CD14-positive monocyte (primary cell): Measurements from ENCODE around the gene DUX4. TPM values are rescaled to one million over a fixed set of nuclear protein-coding genes. Genes with fewer than 3 reads are reported as not detected.
"Not testable (repeated sequence)": the region's sequence is repeated elsewhere in the genome, so short reads cannot be mapped to it uniquely, and the experiment has no call there.

Source experiments
- DNase-seq, 3 donors: peaks; one replicate each; pipeline ENCODE4 v3.0.0-alpha.2; 2011 to 2022
- H2AFZ ChIP-seq: 2 replicates; pipeline ENCODE4 v1.6.0; 2012; ENCODE audit warnings: mild to moderate bottlenecking, low read depth, low read length, inconsistent platforms; ENCODE audit not compliant: insufficient read depth, poor library complexity, severe bottlenecking
- H3K27ac ChIP-seq, 2 donors: 1 replicate in 1 of 2; 2 replicates in 1 of 2; pipeline ENCODE4 v1.5.1; 2012 to 2013; ENCODE audit warnings: low read length in 2 of 2, control low read depth in 1 of 2, inconsistent platforms in 1 of 2, low read depth in 1 of 2, mild to moderate bottlenecking in 1 of 2
- H3K27me3 ChIP-seq, 2 donors: one replicate each; pipeline versions ENCODE4 v1.6.0 to v1.6.1; 2011 to 2013; ENCODE audit warnings: low read length in 2 of 2; ENCODE audit not compliant: control insufficient read depth in 2 of 2, insufficient read depth in 2 of 2
- H3K36me3 ChIP-seq, 2 donors: replicated peaks in 1 of 2; 1 replicate in 1 of 2; 2 replicates in 1 of 2; pipeline versions ENCODE4 v1.5.1 to v1.6.1; 2012 to 2013; ENCODE audit warnings: low read length in 2 of 2, control low read depth in 1 of 2, inconsistent platforms in 1 of 2, mild to moderate bottlenecking in 1 of 2; ENCODE audit not compliant: insufficient read depth in 2 of 2, control insufficient read depth in 1 of 2
- H3K4me1 ChIP-seq, 2 donors: 1 replicate in 1 of 2; 2 replicates in 1 of 2; pipeline versions ENCODE4 v1.5.1 to v1.6.1; 2012 to 2013; ENCODE audit warnings: low read length in 2 of 2, control low read depth in 1 of 2, inconsistent platforms in 1 of 2, mild to moderate bottlenecking in 1 of 2, moderate library complexity in 1 of 2; ENCODE audit not compliant: insufficient read depth in 2 of 2, control insufficient read depth in 1 of 2
- H3K4me2 ChIP-seq: replicated peaks from 2 replicates; pipeline ENCODE3; 2012; ENCODE audit warnings: low read length, moderate library complexity, mild to moderate bottlenecking; ENCODE audit not compliant: poor library complexity, severe bottlenecking; ENCODE audit errors: extremely low read depth
- H3K4me3 ChIP-seq, 3 experiments: fragments of 200-600 bp in 1 of 3; sonication (generic) in 1 of 3; replicated peaks in 1 of 3; 1 replicate in 2 of 3; 2 replicates in 1 of 3; pipeline ENCODE4 v1.5.1; 2011 to 2013; ENCODE audit warnings: low read length in 3 of 3, mild to moderate bottlenecking in 3 of 3, control low read depth in 2 of 3, low read depth in 2 of 3, inconsistent platforms in 1 of 3, moderate library complexity in 1 of 3
- H3K79me2 ChIP-seq: 2 replicates; pipeline ENCODE4 v1.6.0; 2012; ENCODE audit warnings: mild to moderate bottlenecking, control low read depth, inconsistent platforms, low read length, moderate library complexity; ENCODE audit not compliant: insufficient read depth
- H3K9ac ChIP-seq: 2 replicates; pipeline ENCODE4 v1.6.0; 2017; ENCODE audit warnings: low read length, mild to moderate bottlenecking; ENCODE audit not compliant: insufficient read depth, poor library complexity, severe bottlenecking
- H3K9me3 ChIP-seq, 2 donors: replicated peaks in 1 of 2; 1 replicate in 1 of 2; 2 replicates in 1 of 2; pipeline versions ENCODE4 v1.5.1 to v1.6.1; 2012 to 2013; ENCODE audit warnings: low read length in 2 of 2, control low read depth in 1 of 2; ENCODE audit not compliant: control insufficient read depth in 1 of 2, insufficient read depth in 1 of 2
- H4K20me1 ChIP-seq: 2 replicates; pipeline ENCODE4 v1.6.0; 2012; ENCODE audit warnings: mild to moderate bottlenecking, low read length, control low read depth, moderate library complexity; ENCODE audit not compliant: insufficient read depth
- H3K27ac Mint-ChIP-seq, 7 donors: one replicate each; pipeline ENCODE4 v1.8.0; 2020; ENCODE audit warnings: mild to moderate bottlenecking in 7 of 7, mixed read lengths in 7 of 7, moderate library complexity in 6 of 7, inconsistent platforms in 2 of 7
- H3K27me3 Mint-ChIP-seq, 3 donors: one replicate each; pipeline ENCODE4 v1.8.0; 2021 to 2022; ENCODE audit warnings: low read depth in 3 of 3, mild to moderate bottlenecking in 3 of 3, mixed read lengths in 3 of 3, moderate library complexity in 3 of 3, inconsistent platforms in 1 of 3
- H3K36me3 Mint-ChIP-seq, 2 donors: one replicate each; pipeline ENCODE4 v1.8.0; 2020; ENCODE audit warnings: mixed read lengths in 2 of 2, inconsistent platforms in 1 of 2, mild to moderate bottlenecking in 1 of 2
- H3K4me1 Mint-ChIP-seq: one replicate; pipeline ENCODE4 v1.8.0; 2020; ENCODE audit warnings: mild to moderate bottlenecking, mixed read lengths
- H3K4me3 Mint-ChIP-seq, 2 donors: one replicate each; pipeline ENCODE4 v1.8.0; 2020; ENCODE audit warnings: mild to moderate bottlenecking in 2 of 2, mixed read lengths in 2 of 2, moderate library complexity in 1 of 2
- H3K9me3 Mint-ChIP-seq, 7 donors: one replicate each; pipeline ENCODE4 v1.8.0; 2020 to 2022; ENCODE audit warnings: mixed read lengths in 7 of 7, mild to moderate bottlenecking in 6 of 7, moderate library complexity in 6 of 7, inconsistent platforms in 2 of 7
- WGBS: methylation state at CpG from one replicate; pipeline ENCODE4 v1.1.5; 2013; ENCODE audit warnings: missing lambda C conversion rate; ENCODE audit not compliant: insufficient coverage; 5-methylcytosine and 5-hydroxymethylcytosine counted together
- intact Hi-C, 2 donors: fragments of 100-400 bp; cut with micrococcal nuclease; formaldehyde crosslinking; loops; one replicate each; pipeline versions ENCODE4 v1.15.0 to v1.15.1; 2023
- polyA minus RNA-seq: library from RNA; depleted of rRNA, polyadenylated mRNA; stranded (reverse); fragments of >200 nt; gene quantifications from 2 replicates; pipeline ENCODE4 v1.2.3, GENCODE V29; 2012
- polyA plus RNA-seq, 3 donors: library from polyadenylated mRNA; depleted of rRNA in 1 of 3; unstranded in 2 of 3; stranded (reverse) in 1 of 3; fragments of 300-500 nt in 2 of 3; fragments of >200 nt in 1 of 3; fragmentation: Illumina TruSeq in 2 of 3; gene quantifications; 1 replicate in 2 of 3; 2 replicates in 1 of 3; pipeline ENCODE4 v1.2.3, GENCODE V29; 2012 to 2021
- total RNA-seq, 12 experiments: library from RNA in 1 of 12; stranded (reverse) in 1 of 12; fragments of 120-200 nt in 1 of 12; gene quantifications; one replicate each; pipeline ENCODE4 v1.2.4 and lab custom pipeline; 2013 to 2026; ENCODE audit warnings: mixed read lengths in 6 of 12, inconsistent platforms in 1 of 12

Gene DUX4
- not detected for total RNA-seq (2013)
- polyA plus RNA-seq (not detected), polyA minus RNA-seq (not detected in 2 replicates), total RNA-seq (lab: John Stamatoyannopoulos, UW) (0 reads per million in 11 experiments)

DNA sequence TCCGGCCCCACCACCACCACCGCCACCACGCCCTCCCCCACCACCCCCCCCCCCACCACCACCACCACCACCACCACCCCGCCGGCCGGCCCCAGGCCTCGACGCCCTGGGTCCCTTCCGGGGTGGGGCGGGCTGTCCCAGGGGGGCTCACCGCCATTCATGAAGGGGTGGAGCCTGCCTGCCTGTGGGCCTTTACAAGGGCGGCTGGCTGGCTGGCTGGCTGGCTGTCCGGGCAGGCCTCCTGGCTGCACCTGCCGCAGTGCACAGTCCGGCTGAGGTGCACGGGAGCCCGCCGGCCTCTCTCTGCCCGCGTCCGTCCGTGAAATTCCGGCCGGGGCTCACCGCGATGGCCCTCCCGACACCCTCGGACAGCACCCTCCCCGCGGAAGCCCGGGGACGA lies at the start of gene DUX4:
TSS of gene DUX4 (plus strand) at position 347 of the 400 bp plus-strand sequence. CDS start at position 347, 0 bp downstream.
- H3K4me1 ChIP-seq, H3K36me3 Mint-ChIP-seq, H4K20me1 ChIP-seq, H3K9me3 ChIP-seq, H3K9ac ChIP-seq, H3K4me2 ChIP-seq, H2AFZ ChIP-seq, H3K4me1 Mint-ChIP-seq, H3K27ac ChIP-seq, intact Hi-C loops, H3K27me3 ChIP-seq, H3K4me3 Mint-ChIP-seq, DNase-seq, H3K4me3 ChIP-seq, H3K9me3 Mint-ChIP-seq, H3K27me3 Mint-ChIP-seq, H3K79me2 ChIP-seq, H3K36me3 ChIP-seq, H3K27ac Mint-ChIP-seq: not testable (repeated sequence)
- no CpG with 5 or more reads among the region's 32 CpGs for WGBS

DNA sequence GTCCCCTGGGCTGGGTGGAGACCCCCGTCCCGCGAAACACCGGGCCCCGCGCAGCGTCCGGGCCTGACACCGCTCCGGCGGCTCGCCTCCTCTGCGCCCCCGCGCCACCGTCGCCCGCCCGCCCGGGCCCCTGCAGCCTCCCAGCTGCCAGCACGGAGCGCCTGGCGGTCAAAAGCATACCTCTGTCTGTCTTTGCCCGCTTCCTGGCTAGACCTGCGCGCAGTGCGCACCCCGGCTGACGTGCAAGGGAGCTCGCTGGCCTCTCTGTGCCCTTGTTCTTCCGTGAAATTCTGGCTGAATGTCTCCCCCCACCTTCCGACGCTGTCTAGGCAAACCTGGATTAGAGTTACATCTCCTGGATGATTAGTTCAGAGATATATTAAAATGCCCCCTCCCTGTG lies 1.9 kb downstream of the DUX4 start:
- intact Hi-C loops, H4K20me1 ChIP-seq, H3K79me2 ChIP-seq, H3K4me3 Mint-ChIP-seq, H3K36me3 ChIP-seq, H3K27ac Mint-ChIP-seq, H3K27me3 ChIP-seq, H3K9me3 ChIP-seq, H2AFZ ChIP-seq, DNase-seq, H3K4me3 ChIP-seq, H3K27me3 Mint-ChIP-seq, H3K36me3 Mint-ChIP-seq, H3K27ac ChIP-seq, H3K4me2 ChIP-seq, H3K4me1 Mint-ChIP-seq, H3K4me1 ChIP-seq, H3K9ac ChIP-seq: not testable (repeated sequence)
- peaks cover 2 to 13% (median 5%) of the 10 kb centered on the region in 7 donors for H3K9me3 Mint-ChIP-seq
- WGBS = no CpG with 5 or more reads among the region's 33 CpGs

DNA sequence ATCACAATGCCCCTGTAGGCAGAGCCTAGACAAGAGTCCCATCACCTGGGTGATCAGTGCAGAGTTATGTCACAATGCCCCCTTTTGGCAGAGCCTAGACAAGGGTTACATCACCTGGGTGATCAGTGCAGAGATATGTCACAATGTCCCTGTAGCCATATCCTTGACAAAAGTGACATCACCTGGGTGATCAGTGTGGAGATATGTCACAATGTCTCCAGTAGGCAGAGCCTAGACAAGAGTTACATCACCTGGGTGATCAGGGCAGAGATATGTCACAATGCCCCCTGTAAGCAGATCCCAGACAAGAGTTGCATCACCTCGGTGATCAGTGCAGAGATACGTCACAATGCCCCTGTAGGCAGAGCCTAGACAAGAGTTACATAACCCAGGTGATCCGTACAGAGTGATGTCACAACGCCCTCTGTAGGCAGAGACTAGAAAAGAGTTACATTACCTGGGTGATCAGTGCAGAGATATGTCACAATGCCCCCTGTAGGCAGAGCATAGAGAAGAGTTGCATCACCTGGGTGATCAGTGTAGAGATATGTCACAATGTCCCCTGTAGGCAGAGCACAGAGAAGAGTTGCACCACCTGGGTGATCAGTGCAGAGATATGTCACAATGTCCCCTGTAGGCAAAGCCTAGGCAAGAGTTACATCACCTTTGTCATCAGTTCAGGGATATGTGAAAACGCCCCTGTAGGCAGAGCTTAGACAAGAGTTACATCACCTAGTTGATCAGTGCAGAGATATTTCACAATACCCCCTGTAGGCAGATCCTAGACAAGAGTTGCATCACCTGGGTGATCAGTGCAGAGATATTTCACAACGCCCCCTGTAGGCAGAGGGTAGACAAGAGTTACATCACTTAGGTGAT lies 4.4 kb downstream of the DUX4 start:
- H3K27me3 ChIP-seq, H3K4me3 ChIP-seq, H3K27ac Mint-ChIP-seq, DNase-seq, intact Hi-C loops, H3K4me3 Mint-ChIP-seq, H4K20me1 ChIP-seq, H3K9me3 ChIP-seq, H3K9ac ChIP-seq, H3K4me2 ChIP-seq, H3K27me3 Mint-ChIP-seq, H2AFZ ChIP-seq, H3K27ac ChIP-seq, H3K79me2 ChIP-seq, H3K36me3 Mint-ChIP-seq, H3K4me1 ChIP-seq, H3K4me1 Mint-ChIP-seq, H3K36me3 ChIP-seq: not testable (repeated sequence)
- WGBS = 58% methylated on average over 2 of the region's 6 CpGs
- peaks cover 2 to 17% (median 8%) of the 10 kb centered on the region in 7 donors for H3K9me3 Mint-ChIP-seq

DNA sequence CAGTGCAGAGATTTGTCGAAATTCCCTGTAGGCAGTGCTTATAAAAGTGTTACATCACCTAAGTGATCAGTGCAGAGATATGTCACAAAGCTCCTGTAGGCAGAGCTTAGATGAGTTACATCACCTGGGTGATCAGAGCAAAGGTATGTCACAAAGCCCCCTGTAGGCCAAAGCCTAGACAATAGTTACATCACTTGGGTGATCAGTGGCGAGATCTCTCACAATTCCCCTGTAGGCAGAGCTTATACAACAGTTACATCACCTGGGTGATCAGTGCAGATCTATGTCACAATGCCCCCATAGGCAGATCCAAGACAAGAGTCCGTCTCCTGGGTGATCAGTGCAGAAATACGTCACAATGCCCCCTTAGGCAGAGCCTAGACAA lies 5.0 kb downstream of the DUX4 start:
- H3K27ac ChIP-seq, H3K79me2 ChIP-seq, H3K4me1 ChIP-seq, H3K4me2 ChIP-seq, H3K9me3 ChIP-seq, H3K4me3 ChIP-seq, H3K9ac ChIP-seq, H3K27me3 Mint-ChIP-seq, H4K20me1 ChIP-seq, H2AFZ ChIP-seq, H3K36me3 ChIP-seq, H3K36me3 Mint-ChIP-seq, intact Hi-C loops, H3K4me1 Mint-ChIP-seq, H3K27ac Mint-ChIP-seq, H3K27me3 ChIP-seq, H3K4me3 Mint-ChIP-seq, DNase-seq: not testable (repeated sequence)
- WGBS = no CpG with 5 or more reads among the region's 4 CpGs
- peaks cover 2 to 17% (median 8%) of the 10 kb centered on the region in 7 donors for H3K9me3 Mint-ChIP-seq
